Skin of body (tissue), 2 donors: ENCODE measurements around the gene KANTR. TPM values are rescaled to one million over a fixed set of nuclear protein-coding genes. Genes with fewer than 3 reads are reported as not detected.

ENCODE experiments used
- DNase-seq: peaks from one replicate; lab custom pipeline; 2025; lab: John Stamatoyannopoulos, UW
- total RNA-seq: library from RNA; depleted of rRNA; stranded (reverse); fragments of >200 nt; gene quantifications from one replicate; pipeline ENCODE4 v1.2.3, GENCODE V29; 2014

The KANTR gene
- total RNA-seq, 1 donor from 2014 or later, result 15.1 TPM

DNA sequence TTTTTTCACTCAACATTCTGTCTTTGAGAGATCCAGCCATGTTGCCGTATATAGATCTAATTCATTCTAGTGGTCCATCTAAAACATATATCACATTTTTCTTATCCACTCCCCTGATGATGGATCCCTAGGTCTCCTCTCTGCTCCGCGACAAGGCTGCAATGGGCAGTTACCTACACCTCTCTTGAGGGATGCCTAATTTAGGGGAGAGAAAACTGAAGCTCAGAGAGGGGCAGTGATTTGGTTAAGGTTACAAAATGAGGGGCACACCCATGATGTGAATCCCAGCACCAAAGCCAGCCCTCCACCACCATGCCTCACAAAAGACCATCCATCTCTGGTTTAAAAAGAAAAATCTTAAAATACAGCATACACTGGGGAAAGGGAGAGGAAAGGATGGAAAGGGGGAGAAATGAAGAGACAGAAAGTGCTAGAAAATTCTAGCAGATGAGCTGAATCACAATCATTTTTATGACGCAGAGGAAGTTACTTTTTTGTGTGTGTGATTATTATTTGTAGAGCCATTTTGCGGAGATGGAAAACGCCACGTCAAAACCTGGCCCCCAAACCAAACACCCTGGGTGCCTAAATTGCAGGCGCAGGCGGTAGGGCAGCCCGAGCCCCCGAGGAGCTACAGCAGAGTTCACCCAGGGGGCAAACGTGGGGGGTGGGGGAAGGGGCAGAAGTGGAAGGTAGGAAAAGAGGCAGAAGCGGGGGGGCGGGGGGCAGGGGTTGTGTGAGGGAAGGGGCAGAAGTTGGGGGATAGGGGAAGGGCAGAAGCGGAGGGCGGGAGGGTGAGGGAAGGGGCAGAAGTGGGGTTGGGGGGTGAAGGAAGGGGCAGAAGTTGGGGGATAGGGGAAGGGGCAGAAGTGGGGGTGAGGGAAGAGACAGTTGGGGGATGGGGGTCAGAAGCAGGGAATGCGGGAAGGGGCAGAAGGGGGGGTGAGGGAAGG lies 13.0 kb upstream of the KANTR start:
- no peak for DNase-seq

DNA sequence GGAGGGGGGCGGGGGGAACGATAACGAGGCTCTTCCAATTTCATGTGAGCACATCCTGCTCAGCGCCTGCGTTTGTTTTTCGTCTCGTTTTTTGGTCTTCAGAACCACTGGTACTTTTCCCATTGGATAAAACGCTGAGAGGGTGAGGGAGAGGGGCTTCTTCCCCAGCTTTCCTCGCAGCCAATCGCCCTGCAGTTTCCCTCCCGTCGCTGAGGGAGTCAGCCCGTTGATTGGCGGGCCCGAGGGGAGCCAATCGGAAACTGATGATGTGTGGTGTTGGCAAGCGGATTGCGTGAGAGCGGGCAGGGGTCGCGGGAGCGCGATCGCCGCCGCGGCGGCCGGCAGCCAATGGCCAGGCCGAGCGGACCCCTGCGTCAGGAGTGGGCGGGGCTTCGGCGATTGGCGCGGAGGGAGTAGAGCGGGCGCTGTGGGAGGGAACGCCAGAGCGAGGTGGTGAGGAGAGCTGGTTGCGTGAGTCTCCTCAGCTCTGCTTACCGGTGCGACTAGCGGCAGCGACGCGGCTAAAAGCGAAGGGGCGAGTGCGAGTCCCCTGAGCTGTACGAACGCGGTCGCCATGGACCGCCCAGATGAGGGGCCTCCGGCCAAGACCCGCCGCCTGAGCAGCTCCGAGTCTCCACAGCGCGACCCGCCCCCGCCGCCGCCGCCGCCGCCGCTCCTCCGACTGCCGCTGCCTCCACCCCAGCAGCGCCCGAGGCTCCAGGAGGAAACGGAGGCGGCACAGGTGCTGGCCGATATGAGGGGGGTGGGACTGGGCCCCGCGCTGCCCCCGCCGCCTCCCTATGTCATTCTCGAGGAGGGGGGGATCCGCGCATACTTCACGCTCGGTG lies 11.8 kb upstream of the KANTR start, which contains the start of gene TSPYL2:
TSPYL2 (plus strand) TSS at position 443 of the 848 bp plus-strand sequence; CDS start at position 575, 132 bp downstream.
- peak; percentile 96 for DNase-seq

DNA sequence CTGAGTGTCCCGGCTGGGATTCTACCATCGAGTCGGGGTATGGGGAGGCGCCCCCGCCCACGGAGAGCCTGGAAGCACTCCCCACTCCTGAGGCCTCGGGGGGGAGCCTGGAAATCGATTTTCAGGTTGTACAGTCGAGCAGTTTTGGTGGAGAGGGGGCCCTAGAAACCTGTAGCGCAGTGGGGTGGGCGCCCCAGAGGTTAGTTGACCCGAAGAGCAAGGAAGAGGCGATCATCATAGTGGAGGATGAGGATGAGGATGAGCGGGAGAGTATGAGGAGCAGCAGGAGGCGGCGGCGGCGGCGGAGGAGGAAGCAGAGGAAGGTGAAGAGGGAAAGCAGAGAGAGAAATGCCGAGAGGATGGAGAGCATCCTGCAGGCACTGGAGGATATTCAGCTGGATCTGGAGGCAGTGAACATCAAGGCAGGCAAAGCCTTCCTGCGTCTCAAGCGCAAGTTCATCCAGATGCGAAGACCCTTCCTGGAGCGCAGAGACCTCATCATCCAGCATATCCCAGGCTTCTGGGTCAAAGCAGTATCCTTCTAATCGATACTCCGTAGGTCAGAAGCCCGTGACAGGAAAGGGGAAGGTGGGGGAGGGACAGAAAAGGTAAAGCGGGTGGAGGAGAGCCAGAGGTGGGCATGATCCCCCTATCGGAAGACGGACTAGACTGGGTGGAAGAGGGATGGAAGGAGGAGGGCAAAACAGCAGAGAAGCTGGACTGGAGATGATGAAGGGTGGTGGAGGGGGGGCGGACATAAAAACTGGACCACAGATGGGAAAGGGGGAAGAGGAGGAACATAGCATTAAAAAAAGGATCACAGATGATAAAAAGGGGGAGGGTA lies 10.9 kb upstream of the KANTR start:
- no peak for DNase-seq

- DNase-seq, result no peak
Observed at GRCh38 chrX:53084043-53084570, 9.8 kb upstream of the KANTR start.

- no peak for DNase-seq
Observed at GRCh38 chrX:53084863-53085262, 9.1 kb upstream of the KANTR start.

- no peak for DNase-seq
Observed at GRCh38 chrX:53085661-53086229, 8.2 kb upstream of the KANTR start.

DNA sequence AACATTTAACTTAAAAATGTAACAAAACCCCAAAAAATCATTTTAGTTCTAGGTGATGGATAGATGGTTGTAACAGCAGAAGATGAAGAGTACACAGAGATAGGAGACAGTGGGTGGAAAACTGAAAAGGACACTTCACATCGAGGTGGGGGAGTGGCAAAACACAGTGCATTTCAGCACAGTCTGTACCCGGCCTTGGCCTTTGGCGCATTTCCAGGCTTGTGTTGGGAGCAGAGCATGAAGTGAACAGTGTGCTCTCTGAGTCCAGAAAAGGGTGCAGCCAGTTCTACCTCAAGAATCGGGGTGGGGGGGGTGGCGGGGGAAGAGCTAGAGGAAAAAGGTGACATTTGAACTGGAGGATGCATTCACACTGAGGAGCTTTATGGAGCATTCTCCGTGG lies 7.5 kb upstream of the KANTR start:
- no peak for DNase-seq

DNA sequence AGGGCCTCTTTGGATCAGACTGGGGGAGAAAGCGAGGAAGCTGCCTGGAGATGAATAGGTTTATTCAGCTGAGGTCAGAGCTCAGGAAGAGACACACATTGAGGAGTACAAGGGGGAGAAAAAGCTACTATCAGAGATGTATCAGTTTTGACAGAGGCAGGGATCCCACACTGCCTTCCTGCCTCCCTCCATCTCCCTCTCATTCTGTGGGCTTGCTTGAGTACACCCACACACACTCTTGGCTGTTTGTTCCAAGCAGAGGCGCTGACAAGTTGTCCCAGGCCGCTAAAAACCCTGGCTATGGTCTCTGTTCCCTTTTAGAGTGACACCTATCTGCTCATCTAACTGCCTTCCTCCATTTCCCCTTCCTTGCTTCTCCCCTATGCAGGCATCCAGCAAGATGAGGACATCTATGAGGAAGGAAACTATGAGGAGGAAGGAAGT lies 6.5 kb upstream of the KANTR start:
- no peak for DNase-seq

- DNase-seq, result peak; percentile 22
Observed at GRCh38 chrX:53088136-53088974, 5.6 kb upstream of the KANTR start.

DNA sequence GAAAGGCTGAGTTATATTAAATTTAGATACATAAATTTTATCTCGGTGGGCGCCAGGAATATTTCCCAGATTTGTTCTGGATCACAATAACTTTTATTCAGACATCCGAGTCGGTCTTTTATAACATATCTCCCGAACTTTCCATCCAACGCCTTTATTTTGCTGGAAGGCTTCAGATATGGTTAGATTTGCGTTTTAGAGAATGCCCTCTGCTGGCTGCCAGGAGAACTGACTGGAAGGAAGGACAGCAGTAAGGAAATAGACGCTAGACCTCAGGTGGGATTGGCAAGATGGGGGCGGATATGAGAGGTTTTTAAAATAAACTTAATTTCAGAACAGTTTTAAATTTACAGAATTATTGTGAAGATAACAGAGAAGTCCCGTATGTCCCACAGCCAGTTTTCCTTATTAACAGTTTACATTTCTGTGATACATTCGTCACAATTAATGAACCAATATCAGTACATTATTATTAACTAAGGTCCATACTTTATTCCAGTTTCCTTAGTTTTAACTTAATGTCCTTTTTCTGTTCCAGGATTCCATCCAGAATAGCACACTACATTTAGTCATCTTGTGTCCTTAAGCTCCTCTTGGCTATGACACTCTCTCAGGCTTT lies 4.6 kb upstream of the KANTR start:
- DNase-seq, result peak; percentile 58

DNA sequence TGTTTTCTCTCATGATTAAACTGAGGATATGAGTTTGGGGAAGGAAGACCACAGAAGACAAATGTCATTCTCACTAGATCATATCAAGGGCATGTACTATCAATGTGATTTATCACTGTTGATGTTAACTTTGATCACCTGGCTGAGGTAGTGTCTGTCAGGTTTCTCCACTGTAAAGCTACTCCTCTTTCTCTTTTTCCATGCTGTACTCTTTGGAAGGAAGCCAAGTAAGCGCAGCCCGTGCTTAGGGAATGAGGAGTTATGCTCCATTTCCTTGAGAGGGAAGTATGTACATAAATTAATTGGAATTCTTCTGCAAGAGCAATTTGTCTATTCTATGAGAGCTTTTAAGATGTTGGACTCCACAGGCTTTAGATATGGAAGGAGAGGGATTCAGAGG lies 4.0 kb upstream of the KANTR start:
- no peak for DNase-seq

DNA sequence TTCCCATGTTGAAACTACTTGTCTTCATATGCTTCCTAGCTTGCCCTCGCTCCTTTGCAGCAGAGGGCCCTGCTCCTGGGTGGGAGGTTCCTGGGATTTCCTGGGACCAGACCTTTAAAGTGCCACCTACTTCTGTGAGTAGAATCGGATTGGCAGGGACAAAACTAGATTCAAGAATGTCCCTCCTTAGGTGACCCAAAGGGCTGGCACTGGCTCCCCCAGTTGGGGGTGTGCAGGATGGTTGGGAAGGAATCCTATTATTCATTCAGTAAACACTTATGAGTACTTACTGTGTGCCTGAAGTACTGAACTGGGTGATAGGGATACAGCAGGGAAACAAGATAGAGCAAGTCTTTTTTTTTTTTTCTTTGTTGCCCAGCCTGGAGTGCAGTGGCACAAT lies 2.6 kb upstream of the KANTR start:
- DNase-seq, result no peak

- peak; percentile 66 for DNase-seq
Observed at GRCh38 chrX:53093177-53093655, 726 bp upstream of the KANTR start.

- DNase-seq, result no peak
Observed at GRCh38 chrX:53094582-53094905, 602 bp downstream of the KANTR start.

GRCh38 chrX:53095796-53096195 lies 1.9 kb downstream of the KANTR start:
- no peak for DNase-seq

DNA sequence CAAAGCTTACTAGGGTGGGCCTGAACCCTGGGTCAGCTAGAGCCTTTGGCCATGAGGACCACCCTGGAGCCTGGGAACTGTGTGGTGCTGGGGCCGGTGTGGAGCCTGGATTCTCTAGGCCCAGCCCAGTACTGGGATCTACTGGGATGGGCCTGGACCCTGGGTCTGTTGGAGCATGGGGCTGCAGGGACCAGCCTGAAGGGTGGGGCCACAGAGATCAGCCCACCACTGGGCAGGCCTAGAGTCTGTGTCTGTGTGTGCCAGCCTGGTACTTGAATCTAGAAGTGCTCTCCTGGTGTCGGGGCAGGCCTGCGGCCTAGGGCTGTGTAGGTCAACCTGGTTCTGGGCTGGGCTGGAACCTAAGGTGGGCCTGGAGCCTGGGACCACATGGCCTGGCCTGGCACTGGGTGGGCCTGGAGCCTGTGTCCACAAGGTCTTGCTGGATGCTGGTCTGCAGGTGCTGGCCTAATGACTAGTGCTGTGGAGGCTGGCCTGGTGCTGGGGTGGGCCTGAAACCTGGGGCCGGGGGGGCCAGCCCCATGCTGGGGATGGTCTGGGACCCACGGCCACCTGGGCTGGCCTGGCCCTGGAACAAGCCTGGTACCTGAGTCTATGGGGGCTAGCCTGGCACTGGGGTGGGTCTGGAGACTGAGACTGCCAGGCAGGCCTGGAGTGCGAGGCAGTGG lies 21.1 kb downstream of the KANTR start:
- DNase-seq, result no peak

DNA sequence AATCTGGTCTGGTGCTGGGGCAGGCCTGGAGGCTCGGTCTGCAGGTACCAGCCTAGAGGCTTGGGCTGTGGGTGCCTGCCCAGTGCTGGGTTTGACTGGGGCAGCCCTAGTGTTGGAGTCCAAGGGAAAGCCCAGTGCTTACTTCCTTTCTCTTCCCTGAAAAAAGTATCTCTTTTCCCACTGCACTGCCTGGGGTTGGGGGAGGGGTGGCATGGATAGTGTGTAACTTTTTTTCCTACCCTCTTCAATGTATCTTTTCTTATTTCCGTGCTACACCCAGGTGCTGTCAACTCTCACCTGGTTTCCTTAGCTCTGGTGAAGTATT lies 21.6 kb downstream of the KANTR start:
- DNase-seq, result no peak

DNA sequence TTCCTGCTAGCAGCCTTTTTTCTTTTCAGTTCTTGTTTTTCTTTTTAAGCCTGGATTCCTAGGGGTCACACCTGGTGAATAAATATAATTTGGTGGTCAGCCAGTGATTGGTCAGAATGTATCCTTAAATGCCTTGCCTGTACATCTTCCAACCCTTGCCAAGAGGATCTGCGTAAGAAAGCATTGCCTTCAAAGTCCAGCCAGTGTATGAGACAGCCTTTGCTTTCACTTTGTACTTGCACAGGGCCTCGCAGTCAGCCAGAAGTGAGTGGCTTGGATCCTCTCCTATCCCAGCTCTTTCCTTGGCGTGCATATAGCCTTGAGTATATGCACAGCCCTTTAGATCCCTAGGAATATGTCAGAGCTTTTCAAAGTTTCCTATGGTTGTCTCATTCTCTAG lies 22.2 kb downstream of the KANTR start:
- no peak for DNase-seq

- no peak for DNase-seq
Observed at GRCh38 chrX:53122013-53122412, 28.1 kb downstream of the KANTR start.
